HT-29 (cell line): ENCODE measurements around the gene SIRT2. TPM values are rescaled to one million over a fixed set of nuclear protein-coding genes. Genes with fewer than 3 reads are reported as not detected.
"Not testable (repeated sequence)": the region's sequence is repeated elsewhere in the genome, so short reads cannot be mapped to it uniquely, and the experiment has no call there.

Experiments used
- DNase-seq: peaks from one replicate; pipeline ENCODE4 v3.0.0-alpha.2; 2015; ENCODE audit warnings: low spot score
- total RNA-seq: library from RNA; depleted of rRNA; stranded (reverse); fragments of >200 nt; shearing (Covaris generic); gene quantifications from 2 replicates; pipeline ENCODE4 v1.2.3, GENCODE V29; 2014

Gene SIRT2
- total RNA-seq, 1 experiment from 2014 or later = 69.8 TPM

DNA sequence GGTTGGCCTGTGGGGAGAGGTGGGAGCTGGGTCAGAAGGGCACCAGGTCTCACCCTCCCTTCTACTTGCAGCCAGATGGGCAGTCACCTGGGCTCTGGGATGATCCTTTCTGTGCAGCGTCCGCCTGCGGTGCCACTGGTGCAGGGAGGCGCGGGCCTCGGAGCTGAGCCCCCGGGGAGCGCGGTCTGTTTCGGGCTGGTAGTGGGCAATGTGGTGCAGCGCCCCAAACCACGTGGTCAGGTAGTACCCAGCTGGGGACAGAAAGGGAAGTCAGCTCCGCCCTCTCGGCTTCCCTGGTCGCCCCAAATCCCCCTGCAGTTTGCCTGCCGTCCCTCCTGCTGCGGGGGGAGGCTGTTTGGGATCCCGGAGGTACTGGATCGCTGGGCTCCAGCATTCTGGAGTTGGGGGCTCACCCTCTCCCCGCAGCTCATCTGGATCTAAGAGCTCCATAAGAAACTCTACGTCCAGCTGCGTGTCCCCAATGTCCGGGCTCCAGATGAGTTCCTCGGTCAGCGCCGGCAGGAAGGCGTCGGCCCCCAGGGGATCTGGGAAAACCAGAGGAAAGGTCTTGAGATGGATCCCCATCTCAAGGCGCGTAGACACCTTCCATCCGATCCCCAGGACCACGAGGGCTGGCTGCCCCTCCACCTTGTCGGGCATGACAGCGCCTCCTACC lies 30.1 kb downstream of the SIRT2 start:
- DNase-seq = no peak

DNA sequence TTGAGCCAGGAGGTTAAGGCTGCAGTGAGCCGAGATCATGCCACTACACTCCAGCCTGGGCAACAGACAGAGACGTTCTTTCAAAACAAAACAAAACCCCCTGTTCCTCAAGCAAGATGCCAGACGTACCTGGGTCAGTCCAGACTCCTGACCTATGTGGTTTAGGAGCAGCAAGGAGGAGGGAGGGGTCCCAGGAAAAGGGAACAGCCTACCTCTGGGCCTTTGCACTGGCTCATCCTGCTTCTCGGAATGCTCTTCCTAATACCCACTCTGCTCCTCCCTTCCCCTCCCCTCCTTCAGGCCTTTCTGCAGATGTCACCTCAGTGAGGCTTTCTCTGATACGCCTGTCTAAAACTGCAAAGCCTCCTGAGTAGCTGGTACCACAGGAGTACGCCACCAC lies 30.9 kb downstream of the SIRT2 start:
- no peak for DNase-seq

DNA sequence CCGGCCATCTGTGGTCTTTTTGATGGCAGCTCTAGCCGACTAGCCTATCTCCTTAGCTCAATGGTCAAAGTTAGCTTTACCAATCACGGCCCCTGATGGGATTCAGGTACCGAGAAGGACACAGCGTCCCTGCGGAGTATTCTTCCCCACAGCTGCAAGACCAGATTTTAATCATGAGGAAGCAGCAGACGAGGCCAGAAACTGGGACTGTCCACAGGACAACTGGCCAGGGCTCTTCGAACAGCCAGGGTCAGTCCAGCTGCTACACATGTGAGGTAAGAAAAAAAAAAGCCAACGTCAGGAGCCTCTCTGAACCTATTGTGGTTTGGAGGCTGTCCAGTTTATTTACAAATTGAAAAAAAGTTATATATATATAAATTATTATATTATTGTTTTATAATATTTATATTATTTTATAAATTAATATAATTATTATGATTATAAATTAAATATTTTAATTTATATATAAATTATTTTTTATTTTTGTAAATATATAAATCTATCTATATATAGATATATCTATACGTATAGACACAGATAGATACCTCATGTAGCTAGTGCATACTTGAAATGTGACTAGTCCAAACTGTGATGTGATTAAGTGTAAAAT lies 32.1 kb downstream of the SIRT2 start:
- DNase-seq = no peak

- peak; percentile 96 for DNase-seq
Observed at GRCh38 chr19:38862321-38863059, 36.9 kb downstream of the SIRT2 start.

- no peak for DNase-seq
Observed at GRCh38 chr19:38861368-38861767, 38.0 kb downstream of the SIRT2 start.

GRCh38 chr19:38859631-38860204 lies 39.7 kb downstream of the SIRT2 start:
- not testable (repeated sequence) for DNase-seq

GRCh38 chr19:38856813-38857212 lies 42.6 kb downstream of the SIRT2 start:
- DNase-seq = no peak

- DNase-seq = not testable (repeated sequence)
Observed at GRCh38 chr19:38855751-38856150, 43.7 kb downstream of the SIRT2 start.

DNA sequence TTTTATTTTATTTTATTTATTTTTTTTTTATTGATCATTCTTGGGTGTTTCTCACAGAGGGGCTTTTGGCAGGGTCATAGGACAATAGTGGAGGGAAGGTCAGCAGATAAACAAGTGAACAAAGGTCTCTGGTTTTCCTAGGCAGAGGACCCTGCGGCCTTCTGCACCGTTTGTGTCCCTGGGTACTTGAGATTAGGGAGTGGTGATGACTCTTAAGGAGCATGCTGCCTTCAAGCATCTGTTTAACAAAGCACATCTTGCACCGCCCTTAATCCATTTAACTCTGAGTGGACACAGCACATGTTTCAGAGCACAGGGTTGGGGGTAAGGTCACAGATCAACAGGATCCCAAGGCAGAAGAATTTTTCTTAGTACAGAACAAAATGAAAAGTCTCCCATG lies 44.5 kb downstream of the SIRT2 start:
- DNase-seq = not testable (repeated sequence)

DNA sequence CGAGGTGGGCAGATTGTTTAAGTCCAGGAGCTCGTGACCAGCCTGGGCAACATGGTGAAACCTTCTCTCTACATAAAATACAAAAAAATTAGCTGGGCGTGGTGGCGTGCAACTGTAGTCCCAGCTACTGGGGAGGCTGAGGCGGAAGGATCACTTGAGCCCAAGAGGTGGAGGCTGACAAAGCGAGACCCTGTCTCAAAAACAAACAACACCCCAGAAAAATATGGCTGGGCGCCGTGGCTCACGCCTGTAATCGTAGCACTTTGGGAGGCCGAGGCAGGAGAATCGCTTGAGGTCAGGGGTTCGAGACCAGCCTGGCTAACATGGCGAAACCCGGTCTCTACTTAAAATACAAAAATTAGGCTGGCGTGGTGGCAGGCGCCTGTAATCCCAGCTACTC lies 46.2 kb downstream of the SIRT2 start:
- DNase-seq = no peak

- peak; percentile 81 for DNase-seq
Observed at GRCh38 chr19:38852231-38853044, 47.0 kb downstream of the SIRT2 start.

DNA sequence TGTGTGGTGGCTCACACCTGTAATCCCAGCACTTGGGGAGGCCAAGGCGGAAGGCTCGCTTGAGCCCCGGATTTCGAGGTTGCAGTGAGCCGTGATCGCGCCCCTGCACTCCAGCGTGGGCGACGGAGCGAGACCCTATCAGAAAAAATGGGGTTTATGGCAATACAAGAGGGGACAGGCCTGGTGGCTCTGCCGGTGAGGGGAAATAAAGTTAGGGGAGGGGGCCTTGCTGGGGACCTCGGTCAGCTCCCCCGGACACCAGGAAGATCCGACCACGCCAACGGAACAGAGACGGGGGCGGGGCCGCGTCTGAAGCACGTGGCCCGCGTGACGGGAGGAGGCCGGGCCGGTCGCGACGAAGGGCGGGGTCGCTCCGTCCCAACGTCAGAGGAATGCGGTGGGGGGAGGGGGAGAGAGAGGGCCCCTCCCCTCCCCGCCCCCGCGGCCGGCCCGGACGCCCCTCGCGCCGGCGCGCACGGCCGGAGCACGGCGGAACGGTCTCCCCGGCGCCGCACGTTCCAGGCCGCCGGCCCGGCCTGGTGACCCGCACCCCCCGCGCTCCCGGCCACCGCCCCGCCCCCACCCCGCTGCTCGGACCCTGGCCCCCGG lies 47.7 kb downstream of the SIRT2 start:
- peak; percentile 97 for DNase-seq

DNA sequence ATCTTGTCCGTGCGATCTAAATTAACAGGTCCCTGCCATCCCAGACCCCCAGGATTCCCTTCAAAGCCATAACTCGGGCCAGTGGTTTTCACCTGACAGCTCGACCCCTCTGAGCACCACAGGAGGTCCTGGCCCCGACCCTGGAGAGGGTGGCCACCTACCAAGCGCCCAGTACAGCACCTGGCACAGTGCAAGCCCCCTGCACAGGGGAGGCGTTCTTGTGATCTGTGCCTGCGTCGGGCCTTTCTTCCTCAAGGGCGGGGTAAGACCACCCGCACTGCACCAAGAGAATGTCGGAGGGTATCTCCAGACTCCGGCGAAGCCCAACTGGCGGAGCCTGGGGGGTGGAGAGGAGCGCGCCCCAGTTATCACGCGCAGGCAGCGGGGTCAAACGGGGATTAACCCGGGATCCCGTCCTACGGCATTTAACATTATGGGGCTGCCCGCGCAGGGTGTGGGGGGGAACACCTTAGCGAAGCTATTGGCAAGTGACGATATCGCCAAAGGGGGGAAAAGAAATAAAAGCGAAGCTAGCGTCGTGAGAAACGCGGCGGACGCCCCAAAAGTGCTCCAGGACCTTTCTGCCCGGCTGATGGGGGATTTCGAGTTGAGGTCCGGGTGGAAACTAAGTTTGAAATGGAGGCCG lies 48.3 kb downstream of the SIRT2 start:
- DNase-seq = no peak

DNA sequence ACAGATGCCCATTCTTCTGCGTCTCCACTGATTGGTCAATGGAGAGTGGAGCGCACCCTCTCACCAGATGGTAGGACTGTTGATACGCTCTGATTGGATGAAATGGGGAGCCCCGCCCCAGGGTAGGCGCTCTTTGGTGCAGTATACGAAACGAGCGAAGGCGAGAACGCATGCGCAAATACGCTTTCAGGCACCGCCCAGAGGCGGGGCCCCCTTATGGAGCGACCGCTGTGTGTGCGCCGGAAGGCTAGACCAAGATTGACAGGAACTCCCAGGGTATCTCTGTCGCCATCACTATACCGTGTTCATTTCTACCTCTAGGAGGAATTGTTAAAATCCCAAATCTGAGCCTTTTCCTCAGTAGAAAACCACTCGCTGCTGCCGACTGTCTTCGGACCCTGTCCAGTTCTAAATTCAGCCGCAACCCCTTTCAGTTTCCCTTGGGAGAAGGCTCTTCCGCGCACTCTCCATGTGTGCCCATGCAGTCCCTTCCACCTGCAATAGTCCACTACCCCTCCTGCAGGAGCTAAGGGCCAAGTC lies 48.9 kb downstream of the SIRT2 start:
- peak; percentile 100 for DNase-seq

DNA sequence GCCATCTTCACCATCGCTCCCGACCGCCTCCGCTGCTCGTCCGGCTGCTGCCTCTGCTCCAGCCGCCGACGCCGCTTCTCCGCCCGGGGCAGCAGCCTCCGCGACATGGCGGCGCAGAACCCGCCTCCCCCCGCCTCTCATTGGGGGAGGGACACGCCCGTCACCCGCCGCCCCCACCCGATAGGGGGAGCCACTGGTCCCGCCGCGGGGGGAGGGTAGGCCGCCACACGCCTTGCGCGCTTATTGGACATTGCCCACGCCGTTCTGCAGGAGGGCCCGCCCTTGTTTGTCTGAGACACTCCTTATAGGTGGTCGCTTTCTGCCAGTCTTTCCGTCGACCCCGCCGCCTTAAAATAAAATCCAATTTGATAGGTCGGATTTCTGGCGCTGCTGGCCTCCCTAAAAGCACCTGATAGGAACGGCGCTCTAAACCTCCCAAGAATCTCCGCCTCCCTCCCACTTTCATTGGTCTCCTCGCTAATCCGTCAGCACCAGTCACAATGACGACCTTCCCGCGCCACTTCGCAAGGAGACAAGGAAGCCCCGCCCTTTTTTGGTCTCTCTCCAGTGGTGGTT lies 49.5 kb downstream of the SIRT2 start, which contains the start of gene HNRNPL:
TSS of gene HNRNPL (minus strand) at position 127 of the 576 bp plus-strand sequence. CDS start at position 107, 20 bp downstream.
- DNase-seq = peak; percentile 100

DNA sequence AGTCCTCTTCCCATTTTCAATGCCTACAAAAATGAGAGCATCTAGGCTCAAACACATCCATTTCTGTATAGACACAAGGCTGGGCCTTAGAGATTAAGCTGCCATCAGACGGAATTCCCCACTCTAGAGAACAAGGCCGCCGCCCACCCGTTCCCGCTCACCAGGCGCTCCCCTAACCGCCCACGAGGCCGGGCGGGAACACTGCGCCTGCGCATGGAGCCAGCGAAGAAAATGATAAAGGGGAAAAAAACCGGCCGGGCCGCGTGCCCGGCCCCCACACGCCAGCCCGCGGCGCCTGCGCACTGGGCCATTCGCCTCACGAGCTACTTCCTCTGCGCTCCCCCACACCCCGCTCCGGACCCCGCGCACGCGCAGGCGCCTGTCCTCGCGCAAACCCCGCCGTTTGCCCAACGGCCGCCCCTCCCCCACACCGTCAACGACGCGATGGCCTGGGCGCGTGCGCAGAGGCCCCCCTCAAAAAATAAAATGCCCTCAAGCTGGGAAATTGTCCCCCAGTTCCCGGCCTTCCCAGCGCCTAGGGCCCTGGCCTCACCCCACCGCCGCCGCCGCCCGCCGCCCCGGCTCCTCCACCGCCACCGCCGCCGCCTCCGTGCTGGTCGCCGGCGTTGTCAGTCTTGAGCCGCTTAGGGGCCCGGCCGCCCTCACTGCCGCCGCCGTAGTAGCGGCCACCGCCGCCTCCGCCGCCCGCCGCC lies 50.1 kb downstream of the SIRT2 start:
- DNase-seq = peak; percentile 100

DNA sequence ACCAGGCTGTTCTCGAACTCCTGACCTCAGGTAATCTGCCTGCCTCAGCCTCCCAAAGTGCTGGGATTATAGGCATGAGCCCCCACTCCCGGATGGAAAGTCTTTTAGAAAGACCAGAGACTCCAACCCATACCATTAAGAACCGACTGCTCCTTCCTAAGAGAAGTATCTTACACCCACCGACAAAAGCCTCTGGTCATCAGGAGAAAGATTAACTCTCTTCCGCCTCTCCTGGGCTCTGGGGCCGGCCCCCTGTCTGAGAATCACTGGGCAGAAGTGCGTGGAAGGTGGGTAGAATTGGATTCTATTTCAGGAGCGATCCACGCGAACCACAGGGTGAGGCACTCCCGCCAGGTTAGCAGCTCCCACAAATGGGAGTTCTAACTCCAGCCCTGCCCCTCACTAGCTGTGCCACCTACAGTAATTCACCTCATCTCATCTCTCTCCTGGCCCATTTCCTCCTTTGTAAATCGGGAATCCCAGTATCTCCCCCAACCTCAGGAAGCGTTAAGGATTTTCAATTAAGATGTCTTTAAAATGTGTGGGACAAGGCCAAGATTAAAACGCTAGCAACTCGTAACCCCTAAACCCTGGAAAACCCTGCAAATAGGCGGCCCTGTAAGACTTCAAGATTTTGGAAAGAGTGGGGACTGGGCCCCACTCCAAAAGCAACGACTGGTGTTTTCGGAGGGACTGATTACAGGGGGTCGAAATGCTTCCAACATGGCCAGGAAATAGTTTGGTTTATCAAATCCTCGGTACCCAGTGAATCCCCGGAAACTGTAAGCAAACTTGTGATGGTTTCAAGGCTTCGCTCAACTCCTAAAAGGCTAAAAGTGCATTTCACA lies 50.9 kb downstream of the SIRT2 start:
- DNase-seq = peak; percentile 42

GRCh38 chr19:38846097-38846496 lies 53.3 kb downstream of the SIRT2 start:
- DNase-seq = no peak
